SU-DHL-6 (cell line): ENCODE measurements around the gene PTGES2.

Source experiments
- H2AFZ ChIP-seq: fragments of 200-600 bp; sonication (generic); 2 replicates; pipeline ENCODE4 v1.6.1; 2014; ENCODE audit warnings: low read depth, mild to moderate bottlenecking, moderate library complexity, mixed read lengths, antibody characterized with exemption, low read length; ENCODE audit not compliant: severe bottlenecking
- H3F3A ChIP-seq: fragments of 200-600 bp; shearing (Covaris generic); 2 replicates; pipeline ENCODE4 v1.6.0; 2016; ENCODE audit warnings: antibody characterized with exemption, mild to moderate bottlenecking; ENCODE audit not compliant: insufficient read depth
- H3K27ac ChIP-seq: fragments of 200-600 bp; sonication (generic); 2 replicates; pipeline ENCODE4 v1.5.1; 2016; ENCODE audit warnings: low read depth, mild to moderate bottlenecking, low read length, moderate library complexity, mixed read lengths
- H3K27me3 ChIP-seq: fragments of 200-600 bp; sonication (generic), shearing (Covaris generic); 2 replicates; pipeline ENCODE4 v1.6.0; 2014; ENCODE audit warnings: mild to moderate bottlenecking, low read length
- H3K36me3 ChIP-seq: fragments of 200-600 bp; sonication (generic); 2 replicates; pipeline ENCODE4 v1.6.1; 2014; ENCODE audit warnings: mild to moderate bottlenecking, low read length, mixed read lengths
- H3K4me2 ChIP-seq: fragments of 300-600, 200-600 bp; shearing (Covaris generic), sonication (generic); 2 replicates; pipeline ENCODE4 v1.6.0; 2014; ENCODE audit warnings: low read length, low read depth, mild to moderate bottlenecking; ENCODE audit not compliant: poor library complexity, severe bottlenecking
- H3K4me3 ChIP-seq: fragments of 200-600 bp; sonication (generic); 2 replicates; pipeline ENCODE4 v1.5.1; 2014; ENCODE audit warnings: antibody characterized with exemption, low read length, mild to moderate bottlenecking, mixed read lengths; ENCODE audit not compliant: insufficient read depth, poor library complexity, severe bottlenecking
- H3K79me2 ChIP-seq: fragments of 200-600 bp; sonication (generic); 2 replicates; pipeline ENCODE4 v1.6.1; 2014; ENCODE audit warnings: mild to moderate bottlenecking, low read length, moderate library complexity; ENCODE audit not compliant: insufficient read depth
- H3K9ac ChIP-seq: fragments of 200-600 bp; sonication (generic); 2 replicates; pipeline ENCODE4 v1.7.0; 2014; ENCODE audit warnings: mild to moderate bottlenecking, low read length
- H3K9me2 ChIP-seq: fragments of 200-600 bp; sonication (generic); replicated peaks from 2 replicates; pipeline ENCODE4 v1.6.1; 2014; ENCODE audit warnings: low read length; ENCODE audit not compliant: insufficient read depth
- H3K9me3 ChIP-seq: fragments of 200-600 bp; sonication (generic); 2 replicates; pipeline ENCODE4 v1.6.1; 2014; ENCODE audit warnings: low read length, mixed read lengths; ENCODE audit not compliant: insufficient read depth
- H4K20me1 ChIP-seq: fragments of 200-600 bp; sonication (generic); 2 replicates; pipeline ENCODE4 v1.6.1; 2014; ENCODE audit warnings: low read depth, mild to moderate bottlenecking, antibody characterized with exemption, low read length, moderate library complexity, mixed read lengths
- EZH2phosphoT487 ChIP-seq: fragments of 200-600 bp; sonication (generic), shearing (Covaris generic); conservative IDR thresholded peaks from 2 replicates; pipeline ENCODE4 v1.6.1; 2018; ENCODE audit warnings: mild to moderate bottlenecking, antibody characterized with exemption, low read length, moderate library complexity, mixed read lengths
- TF ChIP-seq, protein P1 (sequence below): fragments of 200-600 bp; sonication (generic); IDR thresholded peaks from one replicate; pipeline ENCODE4 v1.5.1; 2017; ENCODE audit warnings: antibody characterized with exemption, mild to moderate bottlenecking, low read length, moderate library complexity; ENCODE audit not compliant: insufficient read depth, poor library complexity, severe bottlenecking

Gene PTGES2

DNA sequence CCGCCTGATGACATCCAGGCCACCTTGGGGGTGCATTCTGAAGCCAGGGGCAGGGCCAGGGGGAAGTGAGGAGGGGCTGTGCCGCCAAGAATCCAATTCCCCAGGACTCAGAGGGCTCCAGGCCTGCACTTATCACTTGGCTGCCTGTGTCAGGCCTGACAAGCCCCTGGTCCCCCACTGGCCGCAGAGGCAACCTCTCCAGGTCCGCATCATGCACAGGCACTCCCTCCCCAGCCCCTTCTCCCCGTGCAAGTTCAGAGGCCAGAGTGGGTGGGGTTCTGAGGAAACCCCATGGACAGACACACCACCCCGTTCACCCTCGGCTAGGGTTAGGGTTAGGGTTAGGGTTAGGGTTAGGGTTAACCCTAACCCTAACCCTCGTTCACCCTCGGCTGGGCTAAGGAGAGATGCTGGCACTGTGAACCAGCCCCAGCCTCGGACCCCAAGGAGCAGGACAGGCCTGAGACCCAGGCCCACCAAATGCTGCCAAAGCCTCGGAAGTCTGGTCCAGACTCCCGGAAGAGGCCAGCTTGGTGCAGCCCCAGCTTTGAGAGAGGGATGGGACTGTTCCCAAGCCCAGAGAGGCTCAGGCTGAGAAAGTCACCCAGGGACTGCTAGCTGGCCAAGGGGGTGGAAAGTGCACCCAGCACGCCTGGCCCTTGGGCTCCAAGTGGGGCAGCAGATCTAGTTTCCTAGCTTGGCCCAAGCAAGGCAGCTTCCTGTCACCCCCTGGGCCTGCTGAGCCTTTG lies 26.6 kb upstream of the PTGES2 start:
- Histone ChIP-seq H3K9me2 (no peaks in the 10 kb centered on the region), H2AFZ (no peak overlapping the region), H3K9me3 (no peaks in the 10 kb centered on the region), H3K36me3 (no peaks in the 10 kb centered on the region), H3K27me3 (no peaks in the 10 kb centered on the region), H3F3A (no peaks in the 10 kb centered on the region), H3K79me2 (no peaks in the 10 kb centered on the region), H3K4me3 (no peak overlapping the region), H3K27ac (no peak overlapping the region), H3K9ac (no peak overlapping the region), H4K20me1 (no peaks in the 10 kb centered on the region), H3K4me2 (no peak overlapping the region)
- TF ChIP-seq, protein P1, sequence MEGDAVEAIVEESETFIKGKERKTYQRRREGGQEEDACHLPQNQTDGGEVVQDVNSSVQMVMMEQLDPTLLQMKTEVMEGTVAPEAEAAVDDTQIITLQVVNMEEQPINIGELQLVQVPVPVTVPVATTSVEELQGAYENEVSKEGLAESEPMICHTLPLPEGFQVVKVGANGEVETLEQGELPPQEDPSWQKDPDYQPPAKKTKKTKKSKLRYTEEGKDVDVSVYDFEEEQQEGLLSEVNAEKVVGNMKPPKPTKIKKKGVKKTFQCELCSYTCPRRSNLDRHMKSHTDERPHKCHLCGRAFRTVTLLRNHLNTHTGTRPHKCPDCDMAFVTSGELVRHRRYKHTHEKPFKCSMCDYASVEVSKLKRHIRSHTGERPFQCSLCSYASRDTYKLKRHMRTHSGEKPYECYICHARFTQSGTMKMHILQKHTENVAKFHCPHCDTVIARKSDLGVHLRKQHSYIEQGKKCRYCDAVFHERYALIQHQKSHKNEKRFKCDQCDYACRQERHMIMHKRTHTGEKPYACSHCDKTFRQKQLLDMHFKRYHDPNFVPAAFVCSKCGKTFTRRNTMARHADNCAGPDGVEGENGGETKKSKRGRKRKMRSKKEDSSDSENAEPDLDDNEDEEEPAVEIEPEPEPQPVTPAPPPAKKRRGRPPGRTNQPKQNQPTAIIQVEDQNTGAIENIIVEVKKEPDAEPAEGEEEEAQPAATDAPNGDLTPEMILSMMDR = no peak
- TF ChIP-seq EZH2phosphoT487 = no peak

DNA sequence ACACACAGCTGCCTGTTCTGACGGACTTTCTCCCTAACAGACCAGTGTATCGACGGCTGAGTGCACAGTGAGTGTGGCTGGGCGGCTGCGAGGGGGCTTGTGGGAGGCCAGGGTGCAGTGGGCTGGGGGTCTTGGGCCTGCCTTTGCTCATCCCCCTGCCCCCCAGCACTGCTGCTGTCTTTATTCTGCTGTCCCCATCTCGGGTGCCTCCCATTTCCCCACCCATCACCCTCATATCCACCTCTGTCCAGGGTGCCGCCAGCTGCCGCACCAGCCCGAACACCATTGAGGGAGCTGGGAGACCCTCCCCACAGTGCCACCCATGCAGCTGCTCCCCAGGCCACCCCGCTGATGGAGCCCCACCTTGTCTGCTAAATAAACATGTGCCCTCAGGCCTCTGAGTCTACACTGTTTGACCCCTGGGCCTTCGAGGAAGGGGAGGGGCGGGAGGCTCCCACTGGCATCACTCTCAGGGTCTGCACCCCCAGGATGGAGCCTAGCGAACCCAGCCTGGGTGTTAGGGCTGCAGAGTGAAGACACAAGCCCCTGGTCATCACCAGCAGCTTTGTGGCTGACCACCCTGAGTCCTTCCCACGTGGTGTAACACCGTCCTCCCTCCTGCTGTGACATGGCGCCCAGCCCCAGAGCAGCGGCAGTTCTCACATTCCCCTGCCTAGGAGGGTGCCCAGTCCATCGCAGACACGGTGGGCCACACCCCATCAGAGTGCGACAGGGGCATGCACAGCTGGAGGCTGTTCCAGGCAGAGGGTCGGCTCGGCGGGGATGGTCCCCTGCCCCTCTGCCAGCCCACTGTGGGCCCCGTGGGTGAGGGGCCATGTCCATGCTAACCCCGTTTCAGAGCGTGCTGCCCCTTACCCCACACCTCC lies 25.8 kb upstream of the PTGES2 start:
- no peak for TF ChIP-seq EZH2phosphoT487
- TF ChIP-seq, protein P1 = no peak
- H4K20me1 ChIP-seq = no peaks in the 10 kb centered on the region
- H2AFZ ChIP-seq = no peak overlapping the region
- H3K79me2 ChIP-seq = no peaks in the 10 kb centered on the region
- no peak overlapping the region for H3K4me2 ChIP-seq
- no peaks in the 10 kb centered on the region for H3K36me3 ChIP-seq
- H3K27me3 ChIP-seq = no peaks in the 10 kb centered on the region
- H3F3A ChIP-seq = no peaks in the 10 kb centered on the region
- H3K9me2 ChIP-seq = no peaks in the 10 kb centered on the region
- H3K27ac ChIP-seq = no peak overlapping the region
- no peak overlapping the region for H3K9ac ChIP-seq
- H3K4me3 ChIP-seq = no peak overlapping the region
- no peaks in the 10 kb centered on the region for H3K9me3 ChIP-seq

DNA sequence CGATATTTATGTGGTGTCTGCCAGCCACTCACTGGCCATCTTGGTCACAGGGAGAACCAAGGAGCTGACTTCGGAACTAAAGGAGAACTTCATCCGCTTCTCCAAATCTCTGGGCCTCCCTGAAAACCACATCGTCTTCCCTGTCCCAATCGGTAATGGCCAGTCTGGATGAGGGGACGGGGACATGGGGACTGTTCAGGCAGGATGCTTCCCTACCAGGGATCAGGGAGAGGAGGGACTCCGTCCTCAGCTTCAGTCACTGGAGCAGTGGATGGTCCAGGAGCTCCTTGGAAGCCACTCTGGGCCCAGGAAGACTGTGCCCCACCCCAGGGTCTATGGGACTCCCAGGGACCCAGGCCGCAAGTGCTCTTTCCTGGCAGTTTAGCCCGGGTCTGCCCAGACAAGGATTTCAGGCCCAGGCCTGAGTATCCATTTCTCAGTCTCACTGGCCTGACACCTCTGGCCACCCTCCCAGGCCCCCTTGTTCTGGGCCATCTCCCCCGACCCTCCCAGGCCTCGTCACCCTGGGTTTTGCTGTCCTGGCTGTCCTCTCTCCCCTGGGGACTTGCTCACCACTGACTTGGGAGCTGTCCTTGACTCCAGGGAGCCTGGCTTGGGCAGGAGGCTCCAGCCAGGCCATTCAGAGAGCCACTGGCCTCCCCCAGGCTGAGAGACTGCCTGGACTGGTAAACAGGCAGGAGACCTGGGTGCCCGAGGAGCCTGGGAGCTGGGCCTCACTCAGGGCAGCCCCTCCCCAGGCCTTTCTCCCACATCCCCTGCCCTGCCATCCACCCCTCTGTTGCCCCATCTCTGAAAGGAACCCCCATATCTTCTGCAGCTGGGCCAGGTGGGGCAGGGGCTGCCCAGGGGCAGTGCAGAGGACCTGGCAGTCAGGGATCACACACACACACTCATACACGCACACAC lies 24.9 kb upstream of the PTGES2 start:
- Histone ChIP-seq H3K9ac (no peak overlapping the region), H3K27me3 (no peaks in the 10 kb centered on the region), H2AFZ (no peak overlapping the region), H3K9me2 (no peaks in the 10 kb centered on the region), H3K27ac (no peak overlapping the region), H3K4me2 (no peak overlapping the region), H3K36me3 (no peaks in the 10 kb centered on the region), H3K9me3 (no peaks in the 10 kb centered on the region), H4K20me1 (no peaks in the 10 kb centered on the region), H3K4me3 (no peak overlapping the region), H3K79me2 (no peaks in the 10 kb centered on the region), H3F3A (no peaks in the 10 kb centered on the region)
- TF ChIP-seq, protein P1 = no peak
- no peak for TF ChIP-seq EZH2phosphoT487
